GM19328 (cell line): ENCODE data around the gene ATXN1L.
A peak's percentile ranks its signal among the peaks of the same experiment; 100 is the strongest.
"Not testable (repeated sequence)": the region's sequence is repeated elsewhere in the genome, so short reads cannot be mapped to it uniquely, and the experiment has no call there.

Experiments
- ATAC-seq: cut with Tn5 transposase; IDR thresholded peaks from one replicate; pipeline ENCODE4 v1.9.1; 2021; ENCODE audit warnings: mild to moderate bottlenecking, moderate library complexity; ENCODE audit not compliant: unreplicated experiment

ATXN1L gene

DNA sequence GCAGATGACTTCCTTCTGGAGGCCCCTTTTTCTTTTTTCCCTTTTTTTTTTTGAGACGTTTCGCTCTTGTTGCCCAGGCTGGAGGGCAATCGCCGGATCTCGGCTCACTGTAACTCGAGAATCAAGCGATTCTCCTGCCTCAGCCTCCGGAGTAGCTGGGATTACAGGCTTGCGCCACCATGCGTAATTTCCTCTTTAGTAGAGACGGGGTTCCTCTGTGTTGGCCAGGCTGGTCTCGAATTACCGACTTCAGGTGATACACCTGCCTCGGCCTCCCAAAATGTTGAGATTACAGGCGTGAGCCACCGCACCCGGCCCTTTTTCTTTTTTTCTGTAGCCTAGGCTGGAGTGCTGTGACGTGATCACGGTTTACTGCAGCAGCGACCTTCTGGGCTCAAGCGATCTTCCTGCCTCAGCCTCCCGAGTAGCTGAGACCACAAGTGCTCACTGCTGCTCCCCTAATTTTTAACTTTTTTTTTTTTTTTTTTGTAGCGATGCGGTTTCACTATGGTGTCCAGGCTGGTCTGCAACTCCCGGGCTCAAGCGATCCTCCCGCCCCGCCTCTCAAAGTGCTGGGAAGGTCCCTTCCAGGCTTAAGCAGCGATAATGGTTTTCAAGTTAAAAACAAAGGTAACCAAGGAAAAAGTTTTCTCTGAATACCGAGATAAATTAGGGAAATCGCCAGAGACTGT, 48.6 kb downstream of the ATXN1L start:
- peak; percentile 19 for ATAC-seq

GRCh38 chr16:71894921-71895678, 49.3 kb downstream of the ATXN1L start, which contains the start of gene IST1:
Gene IST1 (plus strand): TSS chr16:71895531. CDS start chr16:71915641, 20,110 bp downstream.
- ATAC-seq, result peak; percentile 75

- ATAC-seq, result peak; percentile 11
Observed at GRCh38 chr16:71895679-71896365, 50.0 kb downstream of the ATXN1L start.

DNA sequence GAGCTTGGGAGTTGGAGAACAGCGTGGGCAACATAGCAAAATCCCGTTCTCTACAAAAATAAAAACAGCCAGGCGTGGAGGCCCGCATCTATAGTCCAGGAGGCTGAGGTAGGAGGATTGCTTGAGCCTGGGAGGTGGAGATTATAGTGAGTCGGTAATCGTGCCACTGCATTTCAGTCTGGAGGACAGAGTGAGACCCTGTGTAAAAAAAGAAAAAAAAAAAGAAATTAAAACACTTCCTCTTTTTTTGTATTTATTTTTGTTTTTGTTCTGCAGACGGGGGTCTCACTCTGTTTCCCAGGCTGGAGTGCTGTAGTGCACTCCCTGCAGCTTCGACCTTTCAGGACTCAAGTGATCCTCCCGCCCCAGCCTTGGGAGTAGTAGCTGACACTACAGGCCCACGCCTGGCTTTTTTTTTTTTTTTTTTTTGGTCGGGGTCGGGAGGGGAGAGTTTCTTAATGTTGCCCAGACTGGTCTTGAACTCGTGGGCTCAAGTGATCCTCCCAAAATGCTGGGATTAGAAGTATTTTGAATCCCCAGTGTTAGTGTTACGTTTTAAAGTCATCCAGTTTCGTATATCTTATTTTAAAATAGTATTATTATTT, 51.1 kb downstream of the ATXN1L start:
- ATAC-seq, result no peak

DNA sequence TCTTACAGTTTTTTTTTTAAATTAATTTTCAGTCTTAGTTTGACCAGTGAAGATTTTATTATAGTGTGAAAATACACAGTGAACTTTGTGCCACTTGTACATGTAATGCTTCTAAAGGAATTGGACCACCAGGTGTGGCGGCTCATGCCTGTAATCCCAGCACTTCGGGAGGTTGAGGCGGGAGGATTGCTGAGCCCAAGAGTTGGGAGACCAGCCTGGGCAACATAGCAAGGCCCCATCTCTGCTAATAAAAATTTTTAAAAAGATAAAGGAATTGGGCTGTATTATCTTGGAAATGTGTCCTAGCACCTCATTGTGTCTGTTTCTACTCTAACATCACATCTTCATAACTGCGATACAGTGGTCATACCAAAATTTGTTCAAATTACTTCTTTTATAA, 53.4 kb downstream of the ATXN1L start:
- no peak for ATAC-seq

- ATAC-seq, result no peak
Observed at GRCh38 chr16:71902656-71903365, 57.0 kb downstream of the ATXN1L start.

DNA sequence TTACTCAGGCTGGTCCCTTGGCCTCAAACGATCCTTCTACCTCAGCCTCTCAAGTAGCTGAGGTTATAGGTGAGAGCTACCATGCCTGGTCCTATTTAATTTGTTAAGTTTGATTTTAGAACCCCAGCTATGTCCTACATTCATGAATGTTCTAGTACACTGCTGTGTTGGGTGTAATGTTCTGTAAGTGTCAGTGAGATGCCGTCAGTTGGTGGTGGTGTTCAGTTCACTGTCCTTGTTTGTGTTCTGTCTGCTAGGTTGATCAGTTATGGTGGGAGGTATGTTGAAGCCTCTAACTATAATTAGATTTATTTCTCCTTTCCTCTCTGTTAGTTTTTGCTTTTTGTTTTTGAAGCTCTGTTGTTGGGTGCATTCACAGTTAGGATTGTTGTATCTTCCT, 57.8 kb downstream of the ATXN1L start:
- ATAC-seq, result no peak

DNA sequence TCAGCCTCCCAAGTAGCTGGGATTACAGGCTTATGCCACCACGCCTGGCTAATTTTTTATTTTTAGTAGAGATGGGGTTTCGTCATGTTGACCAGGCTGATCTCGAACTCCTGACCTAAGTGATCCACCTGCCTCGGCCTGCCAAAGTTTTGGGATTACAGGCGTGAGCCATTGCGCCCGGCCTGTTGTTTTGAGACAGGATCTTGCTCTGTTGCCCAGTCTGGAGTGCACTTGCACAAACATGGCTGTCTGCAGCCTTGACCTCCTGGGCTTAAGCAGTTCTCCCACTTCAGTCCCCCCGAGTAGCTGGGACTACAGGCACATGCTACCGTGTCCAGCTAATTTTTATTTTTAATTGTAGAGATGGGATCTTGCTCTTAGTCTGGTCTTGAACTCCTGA, 58.5 kb downstream of the ATXN1L start:
- no peak for ATAC-seq

DNA sequence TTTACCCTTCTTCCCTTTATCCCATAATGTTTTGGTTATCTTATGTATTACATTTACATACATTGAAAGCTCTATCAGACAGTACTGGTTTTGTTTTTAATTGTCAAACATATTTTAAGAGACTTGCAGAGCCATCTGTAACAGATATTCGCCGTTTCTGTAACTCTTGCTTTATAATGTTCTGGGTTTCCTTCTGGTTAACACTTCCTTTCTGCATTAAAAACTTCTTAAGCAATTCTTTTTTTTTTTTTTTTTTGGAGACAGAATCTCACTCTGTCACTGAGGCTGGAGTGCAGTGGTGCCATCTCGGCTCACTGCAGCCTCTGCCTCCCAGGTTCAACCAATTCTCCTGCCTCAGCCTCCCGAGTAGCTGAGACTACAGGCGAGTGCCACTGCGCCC, 60.0 kb downstream of the ATXN1L start:
- ATAC-seq, result not testable (repeated sequence)
